GM19025 (cell line): ENCODE data around the gene CA12.

ENCODE experiments used
- ATAC-seq: cut with Tn5 transposase; IDR thresholded peaks from one replicate; pipeline ENCODE4 v1.9.1; 2021; ENCODE audit warnings: mild to moderate bottlenecking, low read depth, moderate library complexity; ENCODE audit not compliant: unreplicated experiment

Gene CA12

GRCh38 chr15:63314409-63314808 is 67.2 kb downstream of the CA12 start:
- no peak for ATAC-seq

DNA sequence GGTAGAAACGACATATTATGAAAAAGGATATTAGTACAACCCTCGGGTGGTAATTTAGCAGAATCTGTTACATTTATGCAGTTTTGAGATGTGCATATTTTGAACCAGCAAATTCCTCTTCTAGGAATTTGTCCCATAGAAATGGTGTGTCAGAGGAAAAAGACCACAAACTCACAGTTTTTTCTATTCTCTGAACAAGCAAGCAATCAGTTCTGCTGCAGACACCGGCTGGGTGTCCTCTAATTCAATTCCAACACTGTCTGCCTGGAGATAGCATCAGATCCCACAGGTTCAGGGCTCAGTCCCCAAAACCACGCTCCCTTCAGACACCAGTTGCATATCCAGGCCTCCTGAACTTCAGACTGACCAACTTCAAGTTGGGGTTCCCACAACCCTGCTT is 67.8 kb downstream of the CA12 start:
- no peak for ATAC-seq

DNA sequence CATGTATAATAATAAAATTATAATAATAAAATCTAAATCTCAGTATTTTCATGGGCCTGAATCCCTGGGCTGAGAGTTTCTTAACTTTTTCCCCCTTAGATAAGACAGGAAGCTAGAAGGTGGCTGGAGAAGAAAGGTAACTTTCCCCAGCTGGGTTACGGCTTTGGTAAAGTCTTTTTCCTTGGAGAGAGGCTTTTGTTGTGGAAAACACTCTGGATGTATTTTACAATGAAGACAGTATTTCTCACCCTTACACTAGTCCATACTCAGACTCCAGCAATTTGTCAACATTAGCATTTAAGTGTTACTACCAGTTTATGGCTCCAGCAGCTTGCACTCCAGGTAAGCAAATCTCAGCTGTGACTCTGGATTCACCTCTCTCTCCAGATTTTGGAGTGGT is 69.4 kb downstream of the CA12 start:
- ATAC-seq = no peak

- ATAC-seq = no peak
Measured at GRCh38 chr15:63310646-63311045, 71.0 kb downstream of the CA12 start.

- no peak for ATAC-seq
Measured at GRCh38 chr15:63308947-63309346, 72.7 kb downstream of the CA12 start.

- ATAC-seq = no peak
Measured at GRCh38 chr15:63308491-63308890, 73.2 kb downstream of the CA12 start.

DNA sequence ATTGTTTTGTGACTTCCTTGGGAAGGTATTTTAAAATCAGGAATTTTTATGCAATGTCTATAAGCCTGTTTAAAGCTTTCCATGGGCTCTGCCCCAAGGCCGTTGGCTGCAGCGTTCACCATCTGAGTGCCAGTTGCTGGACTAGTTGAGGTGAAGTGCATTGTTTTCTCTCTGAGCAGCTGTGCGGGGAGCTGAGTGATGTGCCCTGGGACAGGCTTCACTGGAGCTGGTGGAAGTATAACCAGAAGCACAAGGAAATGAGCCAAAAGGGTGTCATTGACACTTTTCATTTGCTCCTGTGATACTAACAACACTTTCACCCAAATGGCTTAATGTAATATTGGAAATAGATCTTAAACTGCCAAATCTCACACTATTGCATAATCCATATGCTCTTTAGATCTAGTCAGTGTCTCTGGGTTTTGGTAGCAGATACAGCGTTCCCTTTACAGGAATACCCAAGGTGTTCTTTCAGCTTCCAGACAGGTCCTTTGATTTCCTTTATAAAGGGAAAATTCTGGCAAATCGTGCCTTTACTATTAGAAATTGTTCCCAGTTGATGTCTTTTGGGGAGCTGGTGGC is 75.1 kb downstream of the CA12 start:
- ATAC-seq = no peak

- ATAC-seq = no peak
Measured at GRCh38 chr15:63305260-63305659, 76.4 kb downstream of the CA12 start.

- ATAC-seq = no peak
Measured at GRCh38 chr15:63301088-63301487, 80.6 kb downstream of the CA12 start.

DNA sequence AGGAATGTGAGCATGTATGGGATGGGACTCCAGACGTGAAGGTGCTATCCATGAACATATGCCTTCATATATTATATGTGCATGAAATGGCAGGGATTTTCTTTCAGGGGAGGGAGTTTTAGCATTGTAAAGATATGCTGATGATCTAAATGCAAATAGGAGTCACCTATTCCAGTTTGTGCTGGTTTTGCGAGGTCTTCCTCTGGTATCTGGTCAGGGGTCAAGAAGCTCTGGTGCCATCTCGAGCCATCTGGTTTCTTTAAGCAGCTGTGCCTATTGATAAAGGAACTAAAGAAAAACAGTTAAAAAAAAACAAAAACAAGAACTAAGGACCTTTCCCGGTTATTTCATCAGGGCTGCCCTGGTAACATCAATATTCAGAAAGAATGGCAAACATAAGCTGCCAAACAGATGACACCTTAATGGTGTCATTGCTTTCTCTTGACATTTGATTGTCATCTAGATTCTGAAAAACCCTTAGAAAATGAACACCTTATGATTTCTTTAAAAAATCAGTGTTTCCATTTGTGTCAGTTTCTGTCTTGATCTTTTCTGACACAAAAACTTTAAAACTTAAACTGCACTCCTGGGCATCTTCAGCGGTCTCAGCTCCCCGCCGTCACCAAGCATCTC is 81.6 kb downstream of the CA12 start:
- no peak for ATAC-seq

- no peak for ATAC-seq
Measured at GRCh38 chr15:63296195-63296594, 85.5 kb downstream of the CA12 start.

GRCh38 chr15:63295341-63295740 is 86.3 kb downstream of the CA12 start:
- ATAC-seq = no peak

DNA sequence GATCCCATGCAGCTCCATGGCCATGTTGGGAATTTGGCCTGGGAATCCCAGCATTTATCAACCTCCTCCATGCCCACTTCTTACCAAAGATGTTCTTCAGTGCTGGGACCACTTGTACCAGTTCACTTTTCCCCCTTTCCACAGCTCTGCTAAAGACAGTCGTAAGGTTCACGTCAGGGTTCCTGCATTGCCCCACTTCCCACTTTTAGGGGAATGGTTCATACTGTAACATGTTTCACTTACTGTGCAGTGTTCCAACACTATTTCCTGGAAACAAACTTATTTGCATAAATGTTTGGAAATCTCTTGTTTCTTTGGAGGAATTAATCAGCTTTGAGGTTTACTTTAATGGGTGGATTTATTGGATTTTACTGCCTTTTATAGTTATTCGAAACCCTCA is 87.3 kb downstream of the CA12 start:
- no peak for ATAC-seq

DNA sequence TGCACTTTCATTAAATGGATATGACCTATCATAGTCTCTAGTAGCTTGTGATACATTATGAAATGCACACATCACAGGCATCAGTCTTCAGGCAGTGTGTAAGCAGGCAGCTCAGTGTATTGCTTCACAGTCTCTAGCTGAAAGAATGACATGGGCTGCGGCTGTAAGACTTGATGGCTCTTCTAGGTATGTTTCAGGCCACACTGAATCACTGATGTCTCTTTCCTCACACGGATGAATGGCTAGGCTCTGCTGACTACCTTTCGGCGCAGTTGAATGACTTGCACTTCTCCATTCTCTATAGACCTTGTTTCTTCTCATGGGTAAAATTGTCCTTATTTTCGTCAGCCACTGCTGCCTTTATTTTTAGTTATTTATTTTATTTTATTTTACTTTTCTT is 88.9 kb downstream of the CA12 start:
- ATAC-seq = no peak

- ATAC-seq = no peak
Measured at GRCh38 chr15:63292241-63292640, 89.4 kb downstream of the CA12 start.

- ATAC-seq = no peak
Measured at GRCh38 chr15:63291507-63291906, 90.1 kb downstream of the CA12 start.

DNA sequence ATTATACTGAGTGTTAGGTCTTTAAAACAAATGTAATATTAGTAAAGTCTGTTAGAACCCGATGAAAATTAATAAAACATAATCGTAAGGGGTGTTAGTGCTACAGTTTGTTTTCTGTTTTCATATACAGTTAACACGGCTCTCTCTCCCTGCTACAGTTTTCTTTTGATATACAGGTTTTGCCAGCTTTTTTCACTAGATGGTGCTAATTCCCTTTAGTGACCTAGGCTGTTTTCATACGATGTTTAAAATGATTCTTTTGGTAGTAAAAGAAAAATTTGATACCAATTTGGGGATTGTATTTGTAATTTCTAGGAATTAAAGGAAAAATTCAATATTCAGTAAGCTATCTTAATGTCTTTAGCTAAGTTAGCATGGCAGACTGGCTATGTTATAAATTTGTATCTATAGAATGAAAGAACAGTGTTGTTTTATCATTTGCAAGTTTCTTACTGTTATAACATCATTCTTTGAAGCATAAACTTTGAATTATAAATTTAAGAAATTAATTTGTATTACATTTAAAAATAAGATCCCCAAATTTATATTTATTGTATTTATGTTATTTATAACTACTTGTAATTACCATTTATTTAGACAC is 92.8 kb downstream of the CA12 start:
- no peak for ATAC-seq

- no peak for ATAC-seq
Measured at GRCh38 chr15:63288342-63288741, 93.3 kb downstream of the CA12 start.

DNA sequence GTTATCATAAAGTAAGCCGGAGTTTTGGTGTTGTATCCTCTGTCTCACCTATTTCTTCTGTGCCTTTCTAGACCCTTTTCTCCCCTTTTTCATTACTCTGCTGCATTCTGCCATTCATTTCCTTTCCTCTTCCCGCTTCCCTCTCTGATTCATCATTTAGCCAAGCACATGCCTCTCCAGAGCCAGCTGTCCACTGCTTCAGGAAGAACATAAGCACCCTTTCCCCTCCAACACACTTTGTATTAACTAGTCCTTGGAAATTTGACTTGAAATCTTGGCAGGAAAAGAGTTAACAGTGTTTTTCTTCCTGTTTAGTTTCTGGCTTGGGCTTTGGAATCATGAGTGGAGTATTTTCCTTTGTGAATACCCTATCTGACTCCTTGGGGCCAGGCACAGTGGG is 94.5 kb downstream of the CA12 start:
- no peak for ATAC-seq

GRCh38 chr15:63284335-63284734 is 97.3 kb downstream of the CA12 start:
- ATAC-seq = no peak

GRCh38 chr15:63283126-63283525 is 98.5 kb downstream of the CA12 start:
- no peak for ATAC-seq

DNA sequence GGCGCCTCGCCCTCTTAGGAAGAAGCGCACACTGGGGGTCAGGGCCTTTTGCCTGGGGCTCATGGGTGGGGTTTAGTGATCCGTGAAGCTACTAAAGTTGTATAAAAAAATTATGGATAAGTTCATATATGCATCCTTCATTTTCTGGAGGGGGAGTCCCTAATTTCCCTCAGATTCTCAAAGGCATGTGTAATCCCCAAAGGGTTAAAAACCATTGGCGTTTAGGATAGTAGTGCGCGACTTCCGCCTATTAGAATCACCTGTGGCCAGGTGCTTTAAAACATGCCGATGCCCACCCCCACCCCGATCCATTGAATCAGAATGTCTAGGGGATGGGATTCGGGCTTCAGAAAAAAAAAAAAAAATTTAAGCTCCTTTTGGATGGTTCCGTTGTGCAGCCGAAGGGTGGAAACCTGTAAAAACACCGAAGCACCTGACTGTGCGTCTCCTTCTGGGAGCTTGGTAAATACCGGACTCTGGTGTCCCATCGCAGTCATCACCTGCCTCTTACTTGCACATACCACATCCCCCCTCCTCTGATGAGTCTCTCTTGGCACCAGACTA is 103.7 kb downstream of the CA12 start:
- no peak for ATAC-seq
